ENCODE results near the gene SATB2. TPM values are rescaled to one million over a fixed set of nuclear protein-coding genes. Genes with fewer than 3 reads are reported as not detected.

The SATB2 gene
- total RNA-seq, 3 donors from 2014 or later = 125 to 328 (median 183) TPM

DNA sequence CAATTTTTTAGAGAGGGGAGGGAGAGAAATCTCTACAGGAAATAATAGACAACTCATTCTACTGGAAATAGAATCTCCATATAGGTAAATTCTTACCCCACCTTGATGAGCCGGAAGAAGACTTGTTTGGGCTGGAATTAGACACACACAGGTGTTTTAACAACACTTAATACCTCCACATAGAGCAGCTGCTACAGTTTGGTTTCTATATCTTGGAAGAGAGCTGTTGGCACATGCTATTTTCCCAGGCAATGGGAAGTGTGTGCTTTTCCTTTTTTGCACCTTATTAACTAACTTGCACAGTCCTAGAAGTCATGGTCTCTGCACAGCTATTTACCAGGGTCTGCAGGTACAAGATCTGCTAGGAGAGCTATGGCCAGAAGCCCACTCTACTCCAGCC lies 73.7 kb downstream of the SATB2 start:
- no peaks in the 10 kb centered on the region for H3K9me3 ChIP-seq
- TF ChIP-seq, protein P1, sequence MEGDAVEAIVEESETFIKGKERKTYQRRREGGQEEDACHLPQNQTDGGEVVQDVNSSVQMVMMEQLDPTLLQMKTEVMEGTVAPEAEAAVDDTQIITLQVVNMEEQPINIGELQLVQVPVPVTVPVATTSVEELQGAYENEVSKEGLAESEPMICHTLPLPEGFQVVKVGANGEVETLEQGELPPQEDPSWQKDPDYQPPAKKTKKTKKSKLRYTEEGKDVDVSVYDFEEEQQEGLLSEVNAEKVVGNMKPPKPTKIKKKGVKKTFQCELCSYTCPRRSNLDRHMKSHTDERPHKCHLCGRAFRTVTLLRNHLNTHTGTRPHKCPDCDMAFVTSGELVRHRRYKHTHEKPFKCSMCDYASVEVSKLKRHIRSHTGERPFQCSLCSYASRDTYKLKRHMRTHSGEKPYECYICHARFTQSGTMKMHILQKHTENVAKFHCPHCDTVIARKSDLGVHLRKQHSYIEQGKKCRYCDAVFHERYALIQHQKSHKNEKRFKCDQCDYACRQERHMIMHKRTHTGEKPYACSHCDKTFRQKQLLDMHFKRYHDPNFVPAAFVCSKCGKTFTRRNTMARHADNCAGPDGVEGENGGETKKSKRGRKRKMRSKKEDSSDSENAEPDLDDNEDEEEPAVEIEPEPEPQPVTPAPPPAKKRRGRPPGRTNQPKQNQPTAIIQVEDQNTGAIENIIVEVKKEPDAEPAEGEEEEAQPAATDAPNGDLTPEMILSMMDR (IDR thresholded peaks at IDR 0.05) = no peak
- no peaks in the 10 kb centered on the region for H3K36me3 ChIP-seq (ENCODE audit: low read depth)
- DNase-seq (no peak), ATAC-seq (no peak)
- no peak overlapping the region for H3K4me3 ChIP-seq
- H3K4me1 ChIP-seq (ENCODE audit: low read depth) = peaks cover 13% of the 10 kb centered on the region
- intact Hi-C loops (cut with DNase I, micrococcal nuclease) = no loop called here

DNA sequence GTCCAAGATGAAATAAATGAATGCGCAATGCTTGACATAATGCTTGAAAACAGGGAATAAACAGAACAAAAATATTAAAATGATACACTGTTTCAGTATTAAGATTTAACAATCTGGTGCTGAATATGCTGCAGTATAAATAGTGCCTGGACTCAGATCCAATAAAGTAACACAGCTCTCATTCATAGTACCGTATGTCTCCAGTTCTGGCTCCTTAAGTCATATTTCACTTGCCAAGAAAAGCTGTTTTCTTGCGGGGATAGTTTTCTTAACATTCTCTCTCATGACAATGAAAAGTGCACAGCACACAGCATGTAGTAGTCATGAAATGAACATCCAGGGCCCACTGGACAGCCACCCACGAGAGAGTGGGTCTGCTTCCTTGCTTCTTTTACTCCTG lies 74.7 kb downstream of the SATB2 start:
- Histone ChIP-seq H3K36me3 (ENCODE audit: low read depth) (no peaks in the 10 kb centered on the region), H3K4me3 (no peak overlapping the region), H3K4me1 (ENCODE audit: low read depth) (peaks cover 13% of the 10 kb centered on the region), H3K9me3 (no peaks in the 10 kb centered on the region)
- DNase-seq (no peak), ATAC-seq (no peak)
- TF ChIP-seq, protein P1 (IDR thresholded peaks at IDR 0.05) = no peak
- intact Hi-C loops (cut with DNase I, micrococcal nuclease) = no loop called here

DNA sequence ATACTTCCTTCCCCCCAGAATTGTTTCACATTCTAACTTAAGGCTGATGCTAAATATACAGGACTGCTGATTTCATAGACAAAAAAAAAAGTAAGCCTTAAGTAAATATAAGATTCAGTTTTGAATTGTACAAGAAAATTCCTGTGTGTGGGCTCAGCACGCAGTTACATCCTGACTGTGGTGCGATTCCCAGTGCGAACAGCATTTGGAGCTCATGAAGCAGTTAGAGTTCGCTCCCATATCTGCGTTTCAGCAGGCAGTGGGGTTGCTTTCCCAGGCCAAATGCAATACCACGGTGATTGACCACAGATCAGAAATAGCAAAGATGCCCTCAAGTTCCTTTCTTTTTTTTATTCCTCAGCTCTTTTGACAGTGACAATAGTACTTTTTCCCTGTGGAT lies 75.6 kb downstream of the SATB2 start:
- Histone ChIP-seq H3K36me3 (ENCODE audit: low read depth) (no peaks in the 10 kb centered on the region), H3K4me1 (ENCODE audit: low read depth) (peaks cover 13% of the 10 kb centered on the region), H3K9me3 (no peaks in the 10 kb centered on the region), H3K4me3 (no peak overlapping the region)
- no peak for DNase-seq
- TF ChIP-seq, protein P1 (IDR thresholded peaks at IDR 0.05) = no peak
- no peak for ATAC-seq
- intact Hi-C loops (cut with DNase I, micrococcal nuclease) = no loop called here

DNA sequence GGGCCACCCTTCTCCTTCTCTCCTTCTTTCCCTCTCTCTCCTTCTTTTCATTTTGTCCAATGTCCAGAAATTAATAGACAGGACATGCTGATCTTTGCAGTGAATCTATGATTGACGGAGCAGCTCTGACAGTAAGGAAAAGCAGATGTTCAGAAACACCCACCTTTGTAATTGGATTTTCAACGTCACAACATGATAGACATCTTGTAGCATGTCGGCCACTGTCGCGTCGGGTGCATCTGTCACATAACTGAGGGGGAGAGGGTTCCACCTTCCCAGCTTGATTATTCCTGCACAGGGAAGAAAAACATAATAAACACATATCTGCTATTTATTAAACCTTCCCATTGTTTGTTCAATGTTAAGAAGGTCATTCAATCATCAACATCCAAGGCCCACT lies 76.2 kb downstream of the SATB2 start:
- peaks cover 13% of the 10 kb centered on the region for H3K4me1 ChIP-seq (ENCODE audit: low read depth)
- DNase-seq = no peak

DNA sequence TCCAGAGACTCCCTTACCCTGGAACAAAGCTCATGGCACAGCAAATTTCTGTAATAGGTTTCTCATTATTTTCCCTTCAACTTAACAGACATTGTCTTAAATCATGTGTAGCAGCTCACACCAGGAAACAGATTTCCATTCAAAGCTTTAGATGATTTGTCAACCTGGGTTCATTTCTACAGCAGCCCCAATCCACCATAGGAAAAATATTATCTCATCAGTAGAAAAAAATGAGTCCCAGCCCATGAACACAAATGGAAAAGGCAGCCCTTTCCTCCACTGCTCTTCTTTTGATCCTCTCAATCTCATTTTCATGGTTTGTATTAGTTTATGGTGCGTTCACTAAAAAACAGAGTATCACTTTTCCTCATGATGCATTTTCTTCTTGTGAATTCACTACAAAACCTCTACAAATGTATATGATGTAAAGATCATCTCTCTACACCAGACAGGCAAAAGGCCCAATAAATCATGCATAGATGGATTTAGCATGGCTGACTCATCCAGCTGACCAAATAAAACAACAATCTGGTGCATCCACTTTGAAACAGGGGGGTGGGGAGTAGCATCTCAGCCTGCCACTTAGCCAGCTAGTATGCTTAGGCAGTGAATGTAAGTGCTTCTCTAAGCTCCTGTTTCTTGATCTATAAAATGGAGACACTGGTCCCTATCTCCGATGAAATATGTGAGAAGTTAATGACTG lies 78.6 kb downstream of the SATB2 start:
- peaks cover 9% of the 10 kb centered on the region for H3K4me1 ChIP-seq (ENCODE audit: low read depth)
- TF ChIP-seq, protein P1 (IDR thresholded peaks at IDR 0.05) = no peak
- H3K9me3 ChIP-seq = no peaks in the 10 kb centered on the region
- ATAC-seq (peak; percentile 40), DNase-seq (no peak)
- no peak overlapping the region for H3K4me3 ChIP-seq
- peaks cover 10% of the 10 kb centered on the region for H3K36me3 ChIP-seq (ENCODE audit: low read depth)
- intact Hi-C loops (cut with DNase I, micrococcal nuclease) = no loop called here

More for the DNA sequence above, 76.2 kb downstream of the SATB2 start:
- no peak for ATAC-seq
- intact Hi-C loops (cut with DNase I, micrococcal nuclease) = no loop called here
- Histone ChIP-seq H3K9me3 (no peaks in the 10 kb centered on the region), H3K36me3 (ENCODE audit: low read depth) (peaks cover 2% of the 10 kb centered on the region), H3K4me3 (no peak overlapping the region)
- TF ChIP-seq, protein P1 (IDR thresholded peaks at IDR 0.05) = no peak
